ENCODE results near the gene KRTAP4-3. TPM values are rescaled to one million over a fixed set of nuclear protein-coding genes. Genes with fewer than 3 reads are reported as not detected.

The KRTAP4-3 gene
- total RNA-seq (2021; fragmentation: NEBNext Ultra II Directional; extraction: Animal tissue kit (Norgen Biotek cat#: 25700)), result not detected in 2 replicates
- not detected in 2 replicates for polyA plus RNA-seq (2011; rRNA removed)
- not detected for polyA plus RNA-seq (2011; cell fraction: cytosol; rRNA removed)
- not detected for polyA plus RNA-seq (2011; cell fraction: nucleus; rRNA removed)
- polyA plus RNA-seq (2012, experiment 1 of 2), result not detected in 4 replicates
- polyA plus RNA-seq (2012, experiment 2 of 2), result not detected
- not detected for polyA plus RNA-seq (2013, experiment 1 of 2)
- polyA plus RNA-seq (2013, experiment 2 of 2), result not detected
- polyA minus RNA-seq (2011; rRNA and poly(A)+ RNA removed), result not detected in 2 replicates
- not detected for polyA minus RNA-seq (2011; cell fraction: cytosol; rRNA and poly(A)+ RNA removed)
- not detected for polyA minus RNA-seq (2011; cell fraction: nucleus; rRNA and poly(A)+ RNA removed)
- long read RNA-seq, experiment 1, result 0 reads
- long read RNA-seq, experiment 2, result 0 reads

- no peaks in the 10 kb centered on the region for H3K36me3 ChIP-seq (ENCODE audit: control insufficient read depth in 2 of 4, insufficient read depth in 4 of 4, low read length in 3 of 4)
- H2BK20ac ChIP-seq (ENCODE audit: low read length), result no peak within 1 kb of the TSS
- H3K79me1 ChIP-seq (ENCODE audit: low read depth, low read length), result no peaks in the 10 kb centered on the region
- 100% methylated on average over 1 of the region's 1 CpG; no CpG with 5 or more reads in 1 of the 2 experiments for WGBS, 2 experiments (ENCODE audit: extremely low coverage in 1 of 2, insufficient coverage in 1 of 2, insufficient read length in 1 of 2, insufficient replicate concordance in 2 of 2, low coverage in 1 of 2, low lambda C conversion rate in 2 of 2, missing lambda C conversion rate in 1 of 2)
- H3K79me2 ChIP-seq (ENCODE audit: control insufficient read depth in 1 of 2, insufficient read depth in 2 of 2, low read length in 2 of 2), result no peaks in the 10 kb centered on the region
- H4K5ac ChIP-seq (ENCODE audit: insufficient read length, low read depth, low read length), result no peak within 1 kb of the TSS
- no peak within 1 kb of the TSS for H2AK5ac ChIP-seq (ENCODE audit: low read depth, low read length)
- H3K4me3 ChIP-seq (ENCODE audit: extremely low read depth in 1 of 4, insufficient read depth in 2 of 4, low read depth in 3 of 4, low read length in 4 of 4), result no peak within 1 kb of the TSS
- no peaks in the 10 kb centered on the region for H4K20me1 ChIP-seq (replicated peaks in 1 of 2; ENCODE audit: control insufficient read depth in 1 of 2, insufficient read depth in 2 of 2, low read length in 2 of 2)
- H2BK120ac ChIP-seq (replicated peaks; ENCODE audit: low read depth, low read length), result no peak within 1 kb of the TSS
- no peak within 1 kb of the TSS for H3K23ac ChIP-seq (ENCODE audit: insufficient read length)
- no peak within 1 kb of the TSS for H2BK15ac ChIP-seq (ENCODE audit: low read length)
- H3K23me2 ChIP-seq (ENCODE audit: low read depth, low read length), result no peaks in the 10 kb centered on the region
- H3K9ac ChIP-seq (replicated peaks in 1 of 4; ENCODE audit: extremely low read depth in 1 of 4, low read depth in 3 of 4, low read length in 3 of 4), result no peak within 1 kb of the TSS
- no peak within 1 kb of the TSS for H3K56ac ChIP-seq (replicated peaks; ENCODE audit: insufficient read length, low read depth, low read length)
- DNase-seq (ENCODE audit: low read depth in 1 of 2, low spot score in 2 of 2) (no peak), FAIRE-seq (no peak)
- H2AFZ ChIP-seq (ENCODE audit: low read length), result no peak within 1 kb of the TSS
- no peak within 1 kb of the TSS for H2BK5ac ChIP-seq (ENCODE audit: low read depth, low read length)
- H2BK12ac ChIP-seq (ENCODE audit: low read depth, low read length), result no peak within 1 kb of the TSS
- H3K9me3 ChIP-seq (ENCODE audit: insufficient read depth in 2 of 2, low read depth in 1 of 2, low read length in 1 of 2), result no peaks in the 10 kb centered on the region; a peak in 1 of 4 replicates
- no peak within 1 kb of the TSS for H3K27ac ChIP-seq (ENCODE audit: low read depth, low read length)
- H3K27me3 ChIP-seq (replicated peaks in 1 of 4; ENCODE audit: control insufficient read depth in 3 of 4, extremely low read depth in 1 of 4, insufficient read depth in 3 of 4, low read length in 3 of 4), result no peaks in the 10 kb centered on the region
- no peak within 1 kb of the TSS for H3K14ac ChIP-seq (ENCODE audit: insufficient read length)
- H3K4me2 ChIP-seq (ENCODE audit: insufficient read depth in 1 of 2, low read depth in 2 of 2, low read length in 2 of 2), result no peak within 1 kb of the TSS
- no peak within 1 kb of the TSS for H4K8ac ChIP-seq (ENCODE audit: extremely low read depth, insufficient read depth, low read length)
- no peak within 1 kb of the TSS for H3K4ac ChIP-seq (replicated peaks; ENCODE audit: insufficient read length, low read depth, low read length)
- H3K4me1 ChIP-seq (replicated peaks in 1 of 4; ENCODE audit: control insufficient read depth in 3 of 4, insufficient read depth in 4 of 4, low read length in 3 of 4), result no peaks in the 10 kb centered on the region
- H3K18ac ChIP-seq (ENCODE audit: extremely low read depth, low read length), result no peak within 1 kb of the TSS
- CTCF ChIA-PET (ENCODE audit: partially characterized antibody), result interaction anchor here (0.6 kb wide), 2 partner anchors 8 to 548 kb away, joined by 3 read pairs; no protein-coding TSS in a partner anchor
- POLR2A ChIA-PET (ENCODE audit: partially characterized antibody), result no interaction called here
- no peak within 1 kb of the TSS for H4K91ac ChIP-seq (replicated peaks; ENCODE audit: insufficient read length, low read length)
- TF ChIP-seq, protein P1, sequence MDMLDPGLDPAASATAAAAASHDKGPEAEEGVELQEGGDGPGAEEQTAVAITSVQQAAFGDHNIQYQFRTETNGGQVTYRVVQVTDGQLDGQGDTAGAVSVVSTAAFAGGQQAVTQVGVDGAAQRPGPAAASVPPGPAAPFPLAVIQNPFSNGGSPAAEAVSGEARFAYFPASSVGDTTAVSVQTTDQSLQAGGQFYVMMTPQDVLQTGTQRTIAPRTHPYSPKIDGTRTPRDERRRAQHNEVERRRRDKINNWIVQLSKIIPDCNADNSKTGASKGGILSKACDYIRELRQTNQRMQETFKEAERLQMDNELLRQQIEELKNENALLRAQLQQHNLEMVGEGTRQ (IDR thresholded peaks at IDR 0.05; ENCODE audit: low read length), result no peak
- no peak for TF ChIP-seq SIX5 (IDR thresholded peaks at IDR 0.05; ENCODE audit: low read depth, low read length)
- no peak for TF ChIP-seq CEBPB (IDR thresholded peaks at IDR 0.05; ENCODE audit: low read depth, low read length)
- TF ChIP-seq ATF3 (IDR thresholded peaks at IDR 0.05; ENCODE audit: insufficient read depth, low read depth, low read length), result no peak
- TF ChIP-seq NANOG (IDR thresholded peaks at IDR 0.05; ENCODE audit: insufficient read depth, low read depth, low read length, poor library complexity, severe bottlenecking), result no peak
- no peak for TF ChIP-seq CTBP2 (IDR thresholded peaks at IDR 0.05; ENCODE audit: borderline replicate concordance, insufficient read depth, insufficient read length, low read length)
- no peak for TF ChIP-seq ATF2 (IDR thresholded peaks at IDR 0.05; ENCODE audit: low read length)
- TF ChIP-seq EZH2 (IDR thresholded peaks at IDR 0.05; ENCODE audit: low read depth, low read length, severe bottlenecking), result no peak
These were observed at the start of gene KRTAP4-3 for GRCh38 chr17:41168121-41168520. TSS of gene KRTAP4-3 (minus strand) at chr17:41168221. CDS start at chr17:41168172, 49 bp downstream.

Measured in H1 (cell line).